Retinal pigment epithelial cell (primary cell): Measurements from ENCODE around the gene UBE2J2.

ENCODE experiments used
- DNase-seq: peaks from one replicate; pipeline ENCODE4 v3.0.0-alpha.2; 2010; ENCODE audit warnings: low read depth
- H3K4me3 ChIP-seq: 2 replicates; pipeline ENCODE4 v1.5.1; 2011; ENCODE audit warnings: mild to moderate bottlenecking, low read length, control low read depth, moderate library complexity
- CTCF ChIP-seq: conservative IDR thresholded peaks from 2 replicates; pipeline ENCODE4 v1.5.1; 2011; ENCODE audit warnings: low read depth, low read length, control low read depth, inconsistent platforms

Gene UBE2J2

GRCh38 chr1:1237874-1238701 lies 35.6 kb downstream of the UBE2J2 start:
- DNase-seq, result no peak
- no peak overlapping the region for H3K4me3 ChIP-seq
- no peak for TF ChIP-seq CTCF

- no peak overlapping the region for H3K4me3 ChIP-seq
- no peak for DNase-seq
- TF ChIP-seq CTCF, result no peak
These were observed 36.4 kb downstream of the UBE2J2 start for GRCh38 chr1:1236945-1237873.

GRCh38 chr1:1236176-1236763 lies 37.4 kb downstream of the UBE2J2 start:
- DNase-seq, result no peak
- no peak overlapping the region for H3K4me3 ChIP-seq
- no peak for TF ChIP-seq CTCF

- no peak overlapping the region for H3K4me3 ChIP-seq
- DNase-seq, result no peak
- no peak for TF ChIP-seq CTCF
These were observed 38.5 kb downstream of the UBE2J2 start for GRCh38 chr1:1235016-1235744.

GRCh38 chr1:1234180-1234808 lies 39.4 kb downstream of the UBE2J2 start:
- TF ChIP-seq CTCF, result no peak

GRCh38 chr1:1233567-1233892 lies 40.1 kb downstream of the UBE2J2 start:
- no peak for TF ChIP-seq CTCF
- no peak overlapping the region for H3K4me3 ChIP-seq
- no peak for DNase-seq

More at GRCh38 chr1:1234180-1234808, 39.4 kb downstream of the UBE2J2 start:
- H3K4me3 ChIP-seq, result no peak overlapping the region
- no peak for DNase-seq
